Neural cell (in vitro differentiated cells): ENCODE measurements around the gene KRT6C. TPM values are rescaled to one million over a fixed set of nuclear protein-coding genes. Genes with fewer than 3 reads are reported as not detected.

Experiments
- H2AFZ ChIP-seq: fragments of 200-600, 300-800 bp; sonication (generic), shearing (Covaris generic); 2 replicates; pipeline ENCODE4 v1.6.0; 2014; ENCODE audit warnings: low read depth, mild to moderate bottlenecking, antibody characterized with exemption, low read length, moderate library complexity
- H3F3A ChIP-seq: fragments of 200-600 bp; shearing (Covaris generic); 2 replicates; pipeline ENCODE4 v1.6.1; 2016; ENCODE audit warnings: mild to moderate bottlenecking, moderate library complexity, mixed read lengths, antibody characterized with exemption, low read length; ENCODE audit not compliant: insufficient read depth, poor library complexity, severe bottlenecking
- H3K27ac ChIP-seq: fragments of 200-600, 300-800 bp; sonication (generic), shearing (Covaris generic); 2 replicates; pipeline ENCODE4 v1.5.1; 2014; ENCODE audit warnings: mild to moderate bottlenecking, low read length, moderate library complexity
- H3K27me3 ChIP-seq: fragments of 300-800, 200-600 bp; sonication (generic), shearing (Covaris generic); 2 replicates; pipeline ENCODE4 v1.6.0; 2014; ENCODE audit warnings: mild to moderate bottlenecking, low read depth, low read length, moderate library complexity; ENCODE audit not compliant: insufficient read depth
- H3K36me3 ChIP-seq: fragments of 300-800, 200-600 bp; sonication (generic), shearing (Covaris generic); 2 replicates; pipeline ENCODE4 v1.5.1; 2014; ENCODE audit warnings: mild to moderate bottlenecking, antibody characterized with exemption, low read length, moderate library complexity; ENCODE audit not compliant: insufficient read depth
- H3K4me2 ChIP-seq: fragments of 300-800, 200-600 bp; sonication (generic), shearing (Covaris generic); 2 replicates; pipeline ENCODE4 v1.6.0; 2014; ENCODE audit warnings: mild to moderate bottlenecking, low read length
- H3K4me3 ChIP-seq: fragments of 300-800, 200-600 bp; sonication (generic), shearing (Covaris generic); 2 replicates; pipeline ENCODE4 v1.5.1; 2014; ENCODE audit warnings: mild to moderate bottlenecking, low read length, moderate library complexity
- H3K79me2 ChIP-seq: fragments of 200-600 bp; shearing (Covaris generic); replicated peaks from 2 replicates; pipeline ENCODE4 v1.6.0; 2014; ENCODE audit warnings: mild to moderate bottlenecking, low read length, moderate library complexity; ENCODE audit not compliant: insufficient read depth
- H3K9ac ChIP-seq: fragments of 300-800, 200-600 bp; sonication (generic), shearing (Covaris generic); 2 replicates; pipeline ENCODE4 v1.6.1; 2016; ENCODE audit warnings: mild to moderate bottlenecking, low read length, mixed read lengths
- H3K9me2 ChIP-seq: fragments of 200-600 bp; shearing (Covaris generic); 2 replicates; pipeline ENCODE4 v1.6.1; 2016; ENCODE audit warnings: mild to moderate bottlenecking, low read length, mixed read lengths; ENCODE audit not compliant: insufficient read depth
- H3K9me3 ChIP-seq: fragments of 200-600, 300-800 bp; sonication (generic), shearing (Covaris generic); 2 replicates; pipeline ENCODE4 v1.6.1; 2016; ENCODE audit warnings: mild to moderate bottlenecking, mixed run types, low read length, moderate library complexity, mixed read lengths
- H4K20me1 ChIP-seq: fragments of 200-600 bp; shearing (Covaris generic); 2 replicates; pipeline ENCODE4 v1.6.1; 2016; ENCODE audit warnings: mild to moderate bottlenecking, mixed run types; ENCODE audit not compliant: insufficient read depth
- CTCF ChIP-seq: fragments of 450-650 bp; IDR thresholded peaks from 2 replicates; pipeline ENCODE4 v1.5.1; 2014; ENCODE audit warnings: antibody characterized with exemption, mild to moderate bottlenecking, moderate library complexity; ENCODE audit not compliant: poor library complexity, severe bottlenecking
- EP300 ChIP-seq: fragments of 450-650 bp; conservative IDR thresholded peaks from 2 replicates; pipeline ENCODE4 v1.6.1; 2014; ENCODE audit warnings: antibody characterized with exemption, mild to moderate bottlenecking, moderate library complexity; ENCODE audit not compliant: poor library complexity, severe bottlenecking
- EZH2 ChIP-seq: fragments of 200-600, 300-800 bp; shearing (Covaris generic), sonication (generic); IDR thresholded peaks from 2 replicates; pipeline ENCODE4 v1.6.1; 2014; ENCODE audit warnings: antibody characterized with exemption, low read length, borderline replicate concordance, mild to moderate bottlenecking; ENCODE audit not compliant: insufficient read depth, poor library complexity, severe bottlenecking
- MXI1 ChIP-seq: fragments of 450-650 bp; conservative IDR thresholded peaks from 2 replicates; pipeline ENCODE4 v1.6.1; 2014; ENCODE audit warnings: antibody characterized with exemption, mild to moderate bottlenecking; ENCODE audit not compliant: poor library complexity, severe bottlenecking
- POLR2AphosphoS5 ChIP-seq: IDR thresholded peaks from 2 replicates; pipeline ENCODE4 v1.6.1; 2012
- RAD21 ChIP-seq: fragments of 450-650 bp; conservative IDR thresholded peaks from 2 replicates; pipeline ENCODE4 v1.6.1; 2014; ENCODE audit warnings: antibody characterized with exemption, mild to moderate bottlenecking, moderate library complexity
- REST ChIP-seq: IDR thresholded peaks from 2 replicates; pipeline ENCODE4 v1.6.1; 2012; ENCODE audit warnings: borderline replicate concordance
- SMC3 ChIP-seq: fragments of 450-650 bp; conservative IDR thresholded peaks from 2 replicates; pipeline ENCODE4 v1.6.1; 2014; ENCODE audit warnings: antibody characterized with exemption, mild to moderate bottlenecking, moderate library complexity; ENCODE audit not compliant: poor library complexity
- TAF1 ChIP-seq: IDR thresholded peaks from 2 replicates; pipeline ENCODE4 v1.6.1; 2012; ENCODE audit warnings: low read depth
- polyA plus RNA-seq: library from polyadenylated mRNA; depleted of rRNA; stranded (reverse); fragments of >200 nt; gene quantifications from 2 replicates; pipeline ENCODE4 v1.2.3, GENCODE V29; 2014

Gene KRT6C
- polyA plus RNA-seq, 1 donor from 2014 or later = not detected

GRCh38 chr12:52486166-52487105 is 12.8 kb upstream of the KRT6C start:
- TF ChIP-seq EP300 (no peak), POLR2AphosphoS5 (no peak), TAF1 (no peak), RAD21 (no peak), EZH2 (no peak), MXI1 (no peak), CTCF (no peak)
- Histone ChIP-seq H3K27me3 (no peaks in the 10 kb centered on the region), H3K27ac (no peak overlapping the region), H3K4me2 (no peak overlapping the region), H2AFZ (no peak overlapping the region), H3K9me3 (peaks cover 6% of the 10 kb centered on the region), H3K79me2 (no peaks in the 10 kb centered on the region), H3F3A (no peaks in the 10 kb centered on the region), H4K20me1 (no peaks in the 10 kb centered on the region), H3K9ac (no peak overlapping the region), H3K36me3 (no peaks in the 10 kb centered on the region), H3K9me2 (no peaks in the 10 kb centered on the region), H3K4me3 (no peak overlapping the region)

GRCh38 chr12:52480073-52480472 is 6.5 kb upstream of the KRT6C start:
- TF ChIP-seq TAF1 (no peak), POLR2AphosphoS5 (no peak), EP300 (no peak), RAD21 (no peak), EZH2 (no peak), SMC3 (no peak), CTCF (no peak), REST (no peak), MXI1 (no peak)

More at GRCh38 chr12:52480073-52480472, 6.5 kb upstream of the KRT6C start:
- no peak overlapping the region for H3K9ac ChIP-seq
- H3K79me2 ChIP-seq = no peaks in the 10 kb centered on the region
- peaks cover 6% of the 10 kb centered on the region for H3K9me3 ChIP-seq
- H3K4me2 ChIP-seq = no peak overlapping the region
- no peak overlapping the region for H3K4me3 ChIP-seq
- no peak overlapping the region for H3K27ac ChIP-seq
- no peaks in the 10 kb centered on the region for H3K36me3 ChIP-seq
- H3F3A ChIP-seq = no peaks in the 10 kb centered on the region
- no peaks in the 10 kb centered on the region for H3K9me2 ChIP-seq
- no peaks in the 10 kb centered on the region for H3K27me3 ChIP-seq
- H4K20me1 ChIP-seq = no peaks in the 10 kb centered on the region
- H2AFZ ChIP-seq = no peak overlapping the region
